HG03045 (cell line): ENCODE measurements around the gene BPIFB1.

ENCODE experiments used
- ATAC-seq: cut with Tn5 transposase; IDR thresholded peaks from one replicate; pipeline ENCODE4 v1.9.1; 2021; ENCODE audit warnings: mild to moderate bottlenecking, moderate library complexity; ENCODE audit not compliant: unreplicated experiment

The BPIFB1 gene

DNA sequence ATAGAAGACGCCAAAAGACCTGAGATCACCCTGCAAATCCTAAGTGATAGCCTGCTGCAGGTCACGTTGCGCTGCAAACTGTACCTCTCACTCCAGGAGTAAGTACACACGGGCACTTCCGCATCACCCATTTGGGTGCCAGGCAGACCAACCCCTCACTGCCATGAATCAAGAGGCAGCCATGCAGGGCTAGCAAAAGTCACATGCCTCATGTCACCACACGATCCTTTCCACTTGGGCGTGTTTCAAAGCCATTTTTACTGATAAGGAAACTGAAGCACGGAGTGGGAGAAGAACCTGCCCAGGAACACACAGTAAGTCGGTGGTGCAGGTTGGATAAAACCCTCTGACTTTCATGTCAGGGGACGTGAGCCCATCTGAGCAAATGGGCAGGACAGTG lies 37.0 kb downstream of the BPIFB1 start:
- ATAC-seq: no peak

DNA sequence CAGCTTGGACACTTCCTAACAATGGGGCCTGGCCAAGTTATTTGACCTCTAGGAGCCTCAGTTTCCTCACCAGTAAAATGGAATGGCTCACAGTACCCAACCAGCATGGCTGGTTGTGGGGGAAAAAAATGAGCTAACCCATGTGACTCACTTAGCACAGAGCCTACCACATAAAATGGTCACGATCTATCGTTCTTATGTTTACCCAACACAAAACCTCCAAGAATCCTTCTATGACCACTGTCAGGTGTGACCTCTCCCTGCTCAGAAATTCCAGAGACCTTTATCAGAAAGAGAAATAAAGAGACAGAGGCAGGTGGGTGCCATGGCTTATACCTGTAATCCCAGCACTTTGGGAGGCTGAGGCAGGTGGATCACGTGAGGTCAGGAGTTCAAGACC lies 39.4 kb downstream of the BPIFB1 start:
- ATAC-seq: no peak

DNA sequence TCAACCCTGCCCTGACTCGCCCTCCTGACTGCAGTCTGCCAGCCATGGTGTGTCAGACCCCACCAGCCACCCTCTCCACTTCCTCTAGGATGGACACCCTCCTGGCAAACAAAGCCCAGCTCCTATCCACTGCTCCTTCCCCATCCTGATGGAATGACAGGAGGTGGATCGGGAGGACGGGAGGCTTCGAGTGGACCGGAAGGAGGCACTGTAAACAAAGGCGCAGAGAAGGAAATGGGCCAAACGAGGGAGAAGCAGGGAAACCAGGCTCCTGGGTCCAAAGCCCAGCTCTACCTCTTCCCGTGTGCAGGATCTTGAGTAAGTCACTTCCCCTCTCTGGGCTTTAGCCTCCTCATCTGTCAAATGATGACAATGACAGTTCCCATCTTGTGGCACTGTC lies 40.2 kb downstream of the BPIFB1 start:
- ATAC-seq: no peak

DNA sequence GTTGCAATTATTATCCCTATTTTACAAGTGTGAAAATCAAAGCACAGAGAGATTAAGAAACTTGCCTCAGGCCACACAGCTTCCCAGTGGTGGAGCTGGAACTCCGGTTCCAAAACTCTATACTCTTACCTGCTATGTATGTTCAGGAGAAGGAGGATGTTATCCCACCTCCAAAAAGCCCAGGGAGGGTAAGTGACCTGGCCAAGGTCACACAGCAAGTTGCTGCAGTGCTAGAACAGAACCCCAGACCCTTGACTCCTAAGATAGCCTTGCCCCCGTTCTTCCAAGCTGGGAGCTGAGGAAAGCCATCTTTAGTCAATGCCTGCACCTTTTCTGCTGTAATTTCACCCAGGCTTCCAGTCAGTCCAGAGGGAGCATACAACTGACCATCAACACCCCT lies 42.3 kb downstream of the BPIFB1 start:
- ATAC-seq: no peak

DNA sequence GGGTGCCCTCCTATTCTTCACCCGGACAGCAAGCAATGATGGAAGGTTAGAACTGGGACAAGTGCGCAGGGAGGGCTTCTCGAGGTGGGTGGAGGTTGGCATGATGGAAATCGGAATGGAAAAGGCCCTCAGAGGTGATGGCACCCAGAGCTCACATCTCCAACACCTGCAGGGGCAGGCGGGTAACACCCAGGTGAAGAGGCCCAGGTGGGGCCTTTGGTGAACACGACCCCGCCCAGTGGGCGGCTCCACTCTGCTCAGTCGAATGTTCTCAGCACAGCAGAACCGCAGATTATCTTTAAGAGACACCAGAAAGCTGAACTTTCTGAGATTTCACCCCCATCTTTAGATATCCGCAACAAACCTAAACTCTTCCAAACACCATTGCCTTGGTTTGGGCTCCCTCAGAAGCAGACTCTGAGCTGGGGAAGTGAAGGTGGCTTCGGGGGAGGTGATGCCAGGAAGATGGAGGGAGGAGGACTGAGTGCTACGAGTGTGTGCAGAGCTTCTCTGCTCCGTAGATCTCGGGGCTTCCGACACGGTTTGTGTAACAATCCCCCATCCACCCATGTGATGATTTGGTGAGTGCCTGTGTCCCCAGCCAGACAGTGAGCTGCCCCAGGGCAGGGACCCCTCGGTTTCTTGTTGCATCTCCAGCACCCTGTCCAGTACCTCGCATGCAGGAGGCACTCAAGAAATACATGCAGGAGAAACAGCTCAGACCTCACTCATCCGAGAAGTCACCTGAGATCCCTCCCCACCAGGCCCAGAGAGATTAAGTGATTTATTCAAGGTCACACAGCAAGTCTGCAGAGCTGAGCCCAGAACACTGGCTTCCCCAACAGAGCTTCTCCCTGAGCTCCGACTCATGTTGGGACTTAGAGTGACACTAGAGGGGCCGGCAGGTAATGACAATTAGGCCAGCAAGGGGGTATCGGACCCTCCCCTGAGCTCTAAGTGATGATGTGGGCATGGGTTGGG lies 45.4 kb downstream of the BPIFB1 start:
- no peak for ATAC-seq

DNA sequence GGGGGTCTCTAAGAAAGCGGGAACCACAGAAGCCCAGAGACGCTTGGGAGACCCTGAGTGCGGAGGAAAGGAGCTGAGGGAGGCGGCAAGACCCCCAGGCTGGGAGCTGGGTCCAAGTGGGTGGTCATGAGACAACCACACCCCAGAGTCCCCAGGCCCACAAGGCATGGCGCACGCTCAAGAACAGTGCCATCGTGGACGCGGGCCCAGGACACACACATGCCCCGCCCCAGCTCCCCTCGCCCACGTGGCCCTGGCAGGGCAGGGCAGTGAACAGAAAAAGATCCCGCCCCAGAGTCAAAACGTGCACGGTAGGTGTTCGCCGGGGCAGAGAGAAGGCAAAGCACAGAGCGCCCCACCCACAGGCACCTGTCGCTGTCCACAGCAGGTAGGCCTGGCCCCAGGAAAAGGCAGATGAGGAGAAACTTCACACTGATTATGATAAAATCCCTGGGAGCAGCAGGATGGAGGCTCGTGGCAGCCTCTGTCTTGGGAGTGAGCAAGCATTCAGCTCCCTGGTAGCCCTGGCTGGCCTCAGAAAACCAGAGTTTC lies 50.0 kb downstream of the BPIFB1 start:
- no peak for ATAC-seq

DNA sequence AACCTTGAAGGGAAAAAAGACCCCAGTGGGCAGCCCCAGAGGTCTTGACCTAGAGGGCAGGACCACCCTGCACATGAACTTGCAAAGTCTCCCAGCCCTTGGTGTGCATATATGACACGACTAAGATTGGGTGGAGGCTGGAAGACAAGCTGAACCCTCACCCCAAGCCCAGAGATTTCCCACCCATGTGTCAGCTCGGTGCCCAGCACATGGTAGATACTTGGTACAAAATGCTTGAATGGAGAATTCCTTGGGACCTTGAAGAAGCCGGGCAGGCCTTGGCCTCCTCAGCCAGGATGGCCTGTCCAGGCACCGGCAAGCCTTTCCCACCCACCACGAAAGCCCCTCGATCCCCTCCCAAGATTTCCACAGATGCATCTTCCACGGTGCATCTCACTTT lies 50.6 kb downstream of the BPIFB1 start:
- ATAC-seq: no peak

DNA sequence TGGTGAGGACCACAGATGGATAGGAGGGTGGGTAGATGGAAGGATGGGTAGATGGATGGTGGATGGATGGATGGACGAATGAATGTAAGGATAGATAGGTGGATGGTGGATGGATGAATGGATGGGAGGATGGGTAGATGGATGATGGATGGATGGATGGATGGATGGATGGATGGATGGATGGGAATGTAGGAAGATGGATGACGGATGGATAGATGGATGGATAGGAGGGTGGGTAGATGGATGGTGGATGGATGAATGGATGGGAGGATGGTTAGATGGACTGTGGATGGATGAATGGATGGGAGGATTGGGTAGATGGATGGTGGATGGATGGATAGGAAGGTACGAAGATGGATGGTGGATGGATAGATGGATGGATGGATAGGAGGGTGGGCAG lies 51.1 kb downstream of the BPIFB1 start:
- ATAC-seq: no peak

DNA sequence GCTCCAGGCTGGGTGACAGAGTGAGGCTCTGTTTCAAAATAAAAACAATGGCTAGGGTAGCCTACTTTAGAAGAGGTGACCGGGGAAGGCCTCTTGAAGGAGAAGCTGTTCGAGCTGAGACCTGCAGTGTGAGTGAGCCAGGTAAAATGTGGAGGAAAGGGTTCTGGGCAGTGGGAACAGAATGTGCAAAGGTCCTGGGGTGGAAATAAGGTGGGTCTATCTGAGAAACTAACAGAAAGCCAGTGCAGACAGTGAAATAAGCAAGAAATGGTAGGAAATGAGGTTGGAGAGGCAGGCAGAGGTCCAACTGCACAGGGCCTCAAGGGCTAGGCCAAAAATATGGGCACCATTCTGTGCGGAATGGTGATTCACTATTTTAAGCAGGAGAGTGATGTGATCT lies 53.4 kb downstream of the BPIFB1 start:
- ATAC-seq: no peak

DNA sequence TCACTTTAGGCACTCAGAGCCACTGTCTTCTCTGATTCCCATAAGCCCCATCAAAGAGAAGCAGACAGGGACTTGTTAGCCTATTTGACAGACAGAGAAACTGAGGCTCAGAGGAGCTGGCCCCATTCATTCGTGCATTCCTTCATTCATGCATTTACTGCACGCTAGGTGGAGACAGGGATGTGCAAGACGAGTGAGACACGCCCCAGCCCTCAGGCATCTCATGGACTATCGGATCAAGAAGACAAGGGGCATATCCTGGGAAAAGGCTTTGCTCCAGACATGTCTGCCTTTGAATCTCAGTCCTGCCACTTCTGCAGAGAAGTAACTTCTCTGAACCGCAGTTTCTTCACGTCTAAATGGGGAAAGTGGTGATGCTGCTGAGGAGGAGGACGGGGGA lies 54.1 kb downstream of the BPIFB1 start:
- no peak for ATAC-seq

DNA sequence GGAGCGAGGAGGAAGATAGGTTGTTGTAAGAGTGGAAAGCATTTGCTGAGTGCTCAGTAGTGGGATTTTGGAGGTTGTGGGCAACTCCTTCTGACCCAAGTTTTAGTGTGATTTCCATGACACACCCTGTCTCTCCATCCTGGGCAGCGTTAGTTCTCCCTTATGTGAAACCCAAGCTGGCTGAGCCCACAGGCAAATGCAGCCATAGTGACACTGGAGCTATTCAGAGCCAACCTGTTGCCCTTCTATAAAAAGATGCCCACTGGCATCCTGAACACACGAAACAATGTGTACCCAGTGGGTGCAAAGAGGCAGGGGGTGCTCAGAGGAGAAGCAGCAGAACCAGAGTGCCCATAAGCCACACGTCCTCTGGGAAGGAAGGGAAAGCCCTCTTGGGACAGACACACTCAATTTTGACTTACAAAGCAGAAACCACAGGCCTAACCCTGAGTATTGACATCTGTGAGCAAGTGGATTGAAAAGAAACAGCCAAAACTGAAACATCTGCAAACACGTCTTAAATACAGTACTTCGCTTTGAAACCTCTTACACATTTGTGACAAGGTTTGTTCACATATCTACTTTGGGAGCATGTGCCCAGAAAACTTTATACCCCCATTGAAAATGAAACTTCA lies 54.6 kb downstream of the BPIFB1 start:
- ATAC-seq: no peak

DNA sequence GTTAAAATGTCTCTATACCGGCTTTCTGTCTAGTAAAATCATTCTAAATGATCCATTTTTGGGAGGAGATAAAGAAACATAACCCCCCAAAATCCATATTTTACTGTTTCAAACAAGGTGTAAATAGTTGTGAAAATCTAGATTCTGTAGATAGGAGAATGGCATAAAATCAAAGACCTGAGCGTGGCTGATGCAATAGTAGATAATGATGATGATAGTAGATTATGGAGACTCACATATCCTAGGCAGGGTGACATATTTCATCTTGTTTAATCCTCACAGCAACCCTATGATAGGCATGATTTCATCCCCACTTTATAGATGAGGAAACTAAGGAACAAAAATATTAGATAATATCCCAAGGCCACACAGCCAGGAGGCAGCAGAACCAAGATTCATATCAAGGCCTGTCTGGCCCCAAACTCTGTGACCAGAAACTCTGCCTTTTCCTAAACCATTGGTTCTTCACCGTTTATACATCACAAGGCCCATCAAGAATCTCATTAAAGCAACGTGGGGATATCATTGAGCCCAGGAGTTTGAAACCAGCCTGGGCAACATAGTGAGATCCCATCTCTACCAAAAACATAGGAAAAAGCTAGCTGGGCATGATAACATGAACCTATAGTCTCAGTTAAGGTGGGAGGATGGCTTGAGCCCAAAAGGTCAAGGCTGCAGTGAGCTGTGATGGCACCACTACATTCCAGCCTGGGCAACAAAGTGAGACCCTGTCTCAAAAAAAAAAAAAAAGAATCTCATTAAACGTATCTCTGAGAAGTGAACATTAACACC lies 55.6 kb downstream of the BPIFB1 start:
- ATAC-seq: no peak

DNA sequence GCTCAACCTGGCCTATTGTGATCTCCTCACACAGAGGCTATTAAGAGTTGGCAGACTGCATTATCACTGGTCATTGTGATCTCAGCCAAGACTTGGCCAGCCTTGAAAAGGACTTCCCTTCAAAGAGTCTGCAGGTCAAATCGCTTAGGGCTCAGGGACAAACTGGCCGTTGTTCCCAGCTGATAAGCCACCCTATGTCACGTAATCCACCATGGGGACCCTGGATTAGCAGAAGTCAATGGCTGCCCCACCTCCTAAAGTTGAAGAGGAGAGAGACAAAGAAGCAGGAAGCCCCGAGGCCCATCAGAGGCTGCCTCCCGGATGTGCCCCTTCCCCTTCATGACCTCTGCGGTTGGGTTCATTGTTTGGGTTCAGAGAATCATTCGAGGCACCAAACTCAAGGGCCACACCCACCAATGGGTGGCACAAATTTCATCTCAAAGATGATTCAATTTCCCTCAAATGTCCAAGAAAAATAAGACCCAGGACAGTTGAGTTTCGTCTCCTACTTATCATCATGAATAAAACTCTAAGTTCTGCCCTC lies 56.6 kb downstream of the BPIFB1 start:
- ATAC-seq: no peak

DNA sequence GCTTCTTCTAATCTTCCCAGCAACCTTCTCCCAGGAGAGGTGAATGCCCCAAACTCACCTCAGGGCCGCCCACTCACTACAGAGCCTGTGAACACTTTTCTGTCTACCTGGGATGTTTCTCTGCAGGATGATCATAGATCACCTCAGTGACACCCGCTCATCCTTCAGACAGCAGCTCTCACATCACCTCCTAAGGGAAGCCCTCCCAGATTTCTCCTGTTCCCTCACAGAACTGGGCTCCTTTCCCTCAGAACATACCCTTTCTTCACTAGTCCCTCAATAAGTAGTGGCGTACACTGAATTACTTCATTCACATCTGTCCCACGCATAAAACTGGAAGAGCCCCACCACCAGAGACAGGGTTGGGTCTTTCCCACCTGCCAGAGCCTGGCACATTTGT lies 60.5 kb downstream of the BPIFB1 start:
- no peak for ATAC-seq

DNA sequence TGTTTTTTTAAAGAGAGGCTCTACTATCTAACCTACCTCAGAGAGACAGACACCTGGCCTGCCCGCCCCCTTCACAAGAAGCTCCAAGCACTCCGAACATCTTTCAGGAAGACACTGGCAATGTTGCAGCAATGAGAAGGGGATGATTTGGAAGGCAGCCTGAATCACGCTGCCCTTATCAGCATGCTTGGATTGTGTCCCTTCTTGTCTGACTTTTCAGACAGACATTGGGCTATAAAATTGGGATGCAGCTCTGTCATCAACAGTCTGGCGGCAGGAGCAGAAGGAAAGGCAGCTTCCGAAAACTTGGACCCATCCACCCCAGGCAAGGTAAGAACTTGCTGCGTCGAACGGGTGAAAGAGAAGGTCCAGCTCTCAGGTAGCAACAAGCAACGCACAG lies 62.3 kb downstream of the BPIFB1 start:
- ATAC-seq: no peak

DNA sequence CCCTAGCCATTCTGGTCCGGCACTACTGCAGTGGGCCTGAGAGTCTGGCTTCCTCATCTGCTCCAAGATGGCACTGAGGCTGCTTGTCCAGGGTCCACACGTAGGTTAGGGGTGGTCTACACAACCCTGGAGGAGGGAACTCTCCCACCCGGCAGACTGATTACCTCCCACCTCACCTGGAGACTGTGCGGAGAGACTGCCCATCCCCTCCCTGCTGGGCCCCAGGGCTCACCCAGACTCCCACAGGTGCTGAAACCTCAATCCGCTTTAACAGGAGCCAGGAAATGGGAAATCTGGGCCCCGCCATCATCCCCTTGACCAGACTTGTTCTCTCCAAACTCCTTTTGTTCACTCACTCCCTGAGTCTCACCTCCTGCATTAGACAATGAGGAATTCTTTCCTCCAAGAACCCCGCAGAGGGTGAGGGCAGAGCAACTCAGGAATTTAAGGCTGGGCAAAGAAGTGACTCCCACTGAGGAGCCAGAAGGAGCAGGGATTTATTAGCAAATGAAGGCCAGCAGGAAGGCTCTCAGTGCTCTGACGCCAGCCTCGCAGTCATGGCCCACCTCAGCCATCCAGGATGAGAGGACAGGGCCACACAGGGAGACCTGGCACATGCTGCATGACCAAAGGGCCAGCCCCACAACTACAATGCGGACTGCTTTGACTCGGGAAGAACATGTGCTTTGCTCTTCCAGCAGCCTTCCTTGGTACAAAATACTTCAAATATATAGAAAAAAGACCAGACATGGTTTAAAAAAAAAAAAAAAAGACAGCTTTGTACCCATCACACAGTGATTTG lies 65.3 kb downstream of the BPIFB1 start:
- no peak for ATAC-seq

DNA sequence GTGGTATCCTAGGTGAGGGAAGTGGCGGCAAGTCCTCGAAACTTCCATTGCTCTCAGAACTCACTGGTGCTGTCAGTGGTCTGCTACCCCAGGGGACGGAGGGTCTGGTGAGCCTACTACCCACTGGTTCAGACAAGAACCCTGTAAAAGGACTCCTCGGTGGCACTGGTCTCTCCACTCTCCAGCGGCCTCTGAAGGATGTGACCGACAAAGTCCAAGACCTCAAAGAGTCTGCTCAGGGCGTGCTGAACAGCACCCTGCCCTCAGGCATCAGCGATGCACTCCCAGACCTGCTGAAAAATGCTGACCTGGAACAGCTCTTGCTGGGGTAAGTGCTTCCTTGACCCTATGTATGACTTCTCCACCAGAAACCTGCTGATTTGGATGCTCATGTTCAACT lies 66.5 kb downstream of the BPIFB1 start:
- no peak for ATAC-seq

DNA sequence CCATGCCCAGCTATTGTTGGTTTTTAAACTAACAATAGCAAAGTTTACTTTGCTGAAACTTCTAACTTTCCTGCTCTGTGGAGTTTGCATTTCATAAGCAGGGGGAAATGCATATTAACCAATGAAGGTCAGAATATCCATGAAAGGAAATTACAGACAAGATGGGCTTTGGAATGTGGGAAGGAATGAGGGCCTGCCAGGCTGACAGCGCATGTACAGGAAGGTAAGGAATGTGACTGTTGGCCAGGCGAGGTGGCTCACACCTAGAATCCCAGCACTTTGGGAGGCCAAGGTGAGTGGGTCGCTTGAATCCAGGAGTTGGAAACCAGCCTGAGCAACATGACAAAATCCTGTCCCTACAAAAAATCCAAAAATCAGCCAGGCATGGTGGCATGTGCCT lies 68.7 kb downstream of the BPIFB1 start:
- no peak for ATAC-seq

DNA sequence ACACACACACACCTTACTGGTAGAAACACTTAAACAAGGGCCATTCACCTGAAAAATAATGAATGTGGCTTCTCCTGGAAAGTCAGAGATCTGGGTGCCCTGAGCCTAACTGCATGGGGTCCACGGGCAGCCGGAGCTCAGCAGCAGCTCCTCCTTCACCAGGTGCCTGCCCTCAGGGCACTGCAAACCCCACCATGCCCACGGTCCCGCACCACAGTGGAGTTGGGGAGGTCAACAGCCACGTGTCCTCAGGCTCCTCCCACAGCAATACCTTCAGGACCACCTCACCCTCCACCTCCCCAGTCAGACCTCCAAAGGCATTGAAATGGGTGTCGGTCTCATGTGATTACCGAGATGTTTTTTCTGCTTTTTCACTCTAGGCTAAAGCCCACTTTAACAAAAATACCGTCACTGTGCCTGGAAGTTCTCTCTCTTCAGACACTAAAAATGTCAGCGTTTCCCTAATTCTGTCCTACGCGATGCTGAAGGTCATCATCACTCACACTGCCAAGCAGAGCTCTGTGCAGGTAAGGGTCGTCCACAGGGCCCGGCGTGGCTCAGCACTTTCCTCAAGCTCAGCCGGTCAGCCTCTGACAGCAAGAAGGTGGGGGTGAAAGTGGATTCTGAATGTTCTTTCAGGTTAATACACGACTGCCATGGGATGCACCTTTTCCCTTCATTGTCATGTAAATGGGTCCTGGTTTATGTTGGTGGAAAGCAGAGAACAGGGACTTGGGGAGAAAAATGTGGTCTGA lies 69.4 kb downstream of the BPIFB1 start:
- ATAC-seq: no peak

DNA sequence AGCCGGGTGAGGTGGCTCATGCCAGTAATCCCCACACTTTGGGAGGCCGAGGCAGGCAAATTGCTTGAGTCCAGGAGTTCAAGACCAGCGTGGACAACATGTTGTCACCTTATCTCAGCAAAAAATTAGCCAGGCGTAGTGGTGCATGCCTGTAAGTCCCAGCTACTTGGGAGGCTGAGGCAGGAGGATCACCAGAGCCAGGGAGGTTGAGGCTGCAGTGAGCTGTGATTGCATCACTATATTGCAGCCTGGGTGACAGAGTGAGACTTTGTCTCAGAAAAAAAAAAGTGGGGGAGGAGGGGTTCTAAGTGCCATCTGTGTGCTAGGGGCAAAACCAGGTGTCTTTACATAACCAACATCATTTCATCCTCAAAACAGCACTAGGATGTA lies 70.0 kb downstream of the BPIFB1 start:
- ATAC-seq: no peak
